HG03045 (cell line): ENCODE results near the gene STXBP2.

Experiments
- ATAC-seq: cut with Tn5 transposase; IDR thresholded peaks from one replicate; pipeline ENCODE4 v1.9.1; 2021; ENCODE audit warnings: mild to moderate bottlenecking, moderate library complexity; ENCODE audit not compliant: unreplicated experiment

STXBP2 gene

DNA sequence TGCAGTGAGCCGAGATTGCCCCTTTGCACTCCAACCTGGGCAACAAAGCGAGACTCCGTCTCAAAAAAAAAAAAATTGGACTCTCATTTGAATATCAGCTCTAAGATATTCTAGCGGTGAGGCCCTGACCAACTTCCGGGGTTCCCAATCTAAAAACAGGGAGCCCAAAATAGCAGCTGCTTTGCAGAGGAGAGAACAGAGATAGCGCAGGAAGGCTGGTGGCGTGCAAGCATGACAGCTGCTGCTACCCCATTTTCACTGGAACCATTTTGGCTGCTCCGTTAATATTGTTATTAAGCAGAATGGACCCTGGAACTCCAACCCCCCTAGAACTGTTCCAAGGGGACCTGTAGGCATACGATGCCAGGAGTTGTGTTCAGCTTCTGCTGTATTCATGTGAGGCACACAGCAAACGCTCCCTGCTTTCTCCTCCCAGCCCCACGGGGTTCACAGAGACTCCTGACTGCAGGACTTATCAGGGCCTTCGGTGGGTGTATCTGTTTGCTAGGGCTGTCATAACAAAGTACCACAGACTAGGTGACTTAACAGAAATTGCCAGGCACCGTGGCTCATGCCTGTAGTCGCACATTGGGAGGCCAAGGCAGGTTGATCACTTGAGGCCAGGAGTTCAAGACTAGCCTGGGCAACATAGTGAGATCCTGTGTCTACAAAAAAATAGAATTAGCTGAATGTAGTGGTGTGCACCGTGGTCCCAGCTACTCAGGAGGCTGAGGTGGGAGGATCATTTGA, 11.5 kb downstream of the STXBP2 start:
- no peak for ATAC-seq

DNA sequence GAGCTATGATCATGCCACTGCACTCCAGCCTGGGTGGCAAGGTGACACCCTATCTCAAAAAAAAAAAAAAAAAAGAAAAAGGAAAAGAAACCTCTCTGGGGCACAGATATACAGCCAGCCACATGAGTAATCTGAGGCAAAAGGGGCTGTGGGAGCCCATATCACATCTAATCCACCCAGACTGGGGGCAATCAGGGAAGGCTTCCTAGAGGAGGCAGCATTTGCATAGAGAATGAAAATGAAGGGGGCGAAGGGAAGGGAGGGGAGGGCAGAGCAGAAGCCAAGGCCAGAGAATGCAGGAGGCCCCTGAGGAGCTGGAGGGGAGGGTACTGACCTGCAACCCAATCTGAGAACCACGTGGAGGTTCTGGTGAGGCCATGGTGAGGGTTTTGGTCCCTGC, 13.2 kb downstream of the STXBP2 start:
- no peak for ATAC-seq

GRCh38 chr19:7652061-7652641, 15.2 kb downstream of the STXBP2 start:
- no peak for ATAC-seq

GRCh38 chr19:7654401-7654800, 17.5 kb downstream of the STXBP2 start:
- no peak for ATAC-seq

- no peak for ATAC-seq
Measured at GRCh38 chr19:7655581-7655980, 18.7 kb downstream of the STXBP2 start.

GRCh38 chr19:7657131-7657751, 20.3 kb downstream of the STXBP2 start:
- ATAC-seq = no peak

GRCh38 chr19:7658219-7658686, 21.3 kb downstream of the STXBP2 start:
- no peak for ATAC-seq

- no peak for ATAC-seq
Measured at GRCh38 chr19:7661744-7662538, 25.0 kb downstream of the STXBP2 start.

DNA sequence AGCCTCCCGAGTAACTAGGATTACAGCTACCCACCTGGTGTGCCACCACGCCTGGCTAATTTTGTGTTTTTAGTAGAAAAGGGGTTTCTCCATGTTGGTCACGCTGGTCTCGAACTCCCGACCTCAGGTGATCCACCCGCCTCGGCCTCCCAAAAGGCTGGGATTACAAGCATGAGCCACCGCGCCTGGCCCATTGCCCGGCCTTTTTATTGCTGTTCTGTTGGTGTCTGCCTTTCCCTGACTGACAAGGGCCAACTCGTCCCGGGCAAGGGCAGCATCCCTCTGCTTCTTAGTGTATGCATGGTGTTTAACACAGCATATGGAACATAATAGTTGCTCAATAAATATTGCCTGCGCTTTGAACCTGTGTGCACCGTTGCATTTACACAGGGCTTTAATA, 25.7 kb downstream of the STXBP2 start:
- ATAC-seq = no peak

DNA sequence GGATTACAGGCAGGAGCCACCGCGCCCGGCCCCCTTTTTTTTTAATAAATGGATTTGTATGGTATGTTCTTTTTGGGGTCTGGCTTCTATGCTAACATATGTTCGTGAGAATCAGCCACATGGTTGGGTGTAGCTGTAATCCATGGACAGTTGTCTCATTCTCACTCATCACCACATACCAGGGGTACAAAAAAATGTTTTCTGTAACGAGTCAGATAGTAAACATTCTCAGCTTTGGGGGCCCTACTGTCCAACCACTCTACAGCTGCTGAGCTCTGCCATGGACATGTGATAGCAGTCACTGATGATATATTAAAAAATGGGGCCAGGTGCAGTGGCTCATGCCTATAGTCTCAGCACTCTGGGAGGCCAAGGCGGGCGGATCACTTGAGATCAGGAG, 26.8 kb downstream of the STXBP2 start:
- no peak for ATAC-seq

DNA sequence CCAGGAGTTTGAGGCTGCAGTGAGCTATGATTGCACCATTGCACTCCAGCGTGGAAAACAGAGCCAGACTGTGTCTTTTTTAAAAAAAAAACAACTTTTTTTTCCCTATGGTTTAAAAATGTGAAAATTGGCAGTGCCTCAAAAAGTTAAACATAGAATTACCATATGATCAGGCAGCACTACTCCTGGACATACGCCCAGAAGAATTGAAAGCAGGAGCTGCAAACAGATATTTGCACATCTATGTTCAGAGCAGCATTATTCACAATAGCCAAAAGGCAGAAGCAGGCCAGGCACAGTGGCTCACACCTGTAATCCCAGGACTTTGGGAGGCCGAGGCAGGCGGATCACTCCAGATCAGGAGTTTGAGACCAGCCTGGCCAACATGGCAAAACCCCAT, 28.2 kb downstream of the STXBP2 start:
- ATAC-seq = no peak

GRCh38 chr19:7668842-7669241, 31.9 kb downstream of the STXBP2 start, which contains the start of gene RETN:
RETN (plus strand) TSS chr19:7669049; CDS start chr19:7669327, 278 bp downstream.
- no peak for ATAC-seq

DNA sequence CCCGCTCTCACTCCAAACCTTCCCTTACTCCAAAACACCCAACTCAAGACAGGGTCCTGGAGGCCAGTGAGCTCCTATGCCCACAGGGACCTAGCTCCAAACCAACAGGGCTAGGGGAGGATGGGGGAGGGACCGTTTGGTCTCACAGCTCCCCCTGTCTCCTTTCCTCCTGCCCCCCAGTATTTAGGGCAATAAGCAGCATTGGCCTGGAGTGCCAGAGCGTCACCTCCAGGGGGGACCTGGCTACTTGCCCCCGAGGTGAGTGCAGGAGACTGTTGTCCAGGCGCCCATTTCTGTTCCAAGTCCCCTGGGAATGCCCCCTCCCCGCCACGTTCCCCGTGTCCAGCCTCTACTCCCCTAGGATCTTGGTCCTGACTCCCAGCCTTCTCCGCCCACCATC, 32.7 kb downstream of the STXBP2 start:
- ATAC-seq = no peak

DNA sequence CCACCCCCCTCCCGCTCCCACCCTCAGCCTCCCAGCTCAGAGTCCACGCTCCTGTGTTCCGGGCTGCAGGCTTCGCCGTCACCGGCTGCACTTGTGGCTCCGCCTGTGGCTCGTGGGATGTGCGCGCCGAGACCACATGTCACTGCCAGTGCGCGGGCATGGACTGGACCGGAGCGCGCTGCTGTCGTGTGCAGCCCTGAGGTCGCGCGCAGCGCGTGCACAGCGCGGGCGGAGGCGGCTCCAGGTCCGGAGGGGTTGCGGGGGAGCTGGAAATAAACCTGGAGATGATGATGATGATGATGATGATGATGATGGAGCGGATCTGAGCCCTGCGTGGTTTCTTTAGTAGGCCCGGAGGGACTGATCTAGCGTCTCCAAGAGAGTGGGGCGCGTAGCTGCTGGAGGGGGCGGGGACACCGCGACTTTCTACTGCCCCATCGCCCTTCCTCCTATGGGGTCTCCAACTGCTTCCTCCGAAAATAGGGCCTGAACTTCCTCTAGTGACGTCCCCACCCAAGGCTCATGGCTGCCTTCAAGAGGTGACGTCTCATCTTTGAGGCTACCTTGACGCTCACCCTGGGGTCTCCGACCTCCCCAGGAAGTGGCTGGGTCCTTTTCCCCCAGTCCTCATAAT, 33.4 kb downstream of the STXBP2 start:
- no peak for ATAC-seq

DNA sequence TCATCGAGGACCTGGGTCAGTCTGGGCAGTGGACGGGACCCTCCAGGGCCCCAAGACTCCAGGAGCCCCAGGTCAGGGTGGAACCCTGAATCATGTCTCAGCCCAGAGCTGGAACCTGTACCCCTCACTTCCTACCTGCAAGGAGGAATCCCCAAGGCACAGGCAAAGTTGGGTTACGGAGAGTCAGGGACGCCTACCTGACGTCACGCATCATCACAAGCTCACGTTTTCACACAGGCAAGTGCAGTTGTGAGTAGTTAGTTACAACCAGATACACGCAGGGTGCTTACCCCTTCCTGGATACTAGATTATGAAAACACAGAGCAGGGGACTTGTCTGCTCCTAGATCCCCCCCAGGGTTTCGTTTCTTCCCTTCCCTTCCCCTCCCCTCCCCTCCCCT, 33.9 kb downstream of the STXBP2 start:
- no peak for ATAC-seq

DNA sequence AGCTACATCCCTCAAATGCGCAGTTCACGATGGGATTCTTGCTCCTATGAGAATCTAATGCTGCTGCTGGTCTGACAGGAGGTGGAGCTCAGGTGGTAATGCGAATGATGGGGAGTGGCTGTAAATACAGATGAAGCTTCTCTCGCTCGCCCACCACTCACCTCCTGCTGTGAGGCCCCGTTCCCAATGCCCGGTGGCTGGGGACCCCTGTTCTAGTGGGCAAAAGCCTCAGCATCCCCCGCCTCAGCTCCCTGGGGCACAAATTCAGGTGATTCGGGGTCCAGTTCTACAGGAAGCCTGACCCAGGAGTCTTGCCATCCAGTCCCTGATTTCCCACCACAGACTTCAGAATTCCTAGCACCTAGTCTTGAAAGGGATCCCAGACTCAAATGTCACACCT, 35.6 kb downstream of the STXBP2 start:
- ATAC-seq = no peak

- no peak for ATAC-seq
Measured at GRCh38 chr19:7674010-7675005, 37.4 kb downstream of the STXBP2 start.

GRCh38 chr19:7676376-7676775, 39.5 kb downstream of the STXBP2 start:
- no peak for ATAC-seq

DNA sequence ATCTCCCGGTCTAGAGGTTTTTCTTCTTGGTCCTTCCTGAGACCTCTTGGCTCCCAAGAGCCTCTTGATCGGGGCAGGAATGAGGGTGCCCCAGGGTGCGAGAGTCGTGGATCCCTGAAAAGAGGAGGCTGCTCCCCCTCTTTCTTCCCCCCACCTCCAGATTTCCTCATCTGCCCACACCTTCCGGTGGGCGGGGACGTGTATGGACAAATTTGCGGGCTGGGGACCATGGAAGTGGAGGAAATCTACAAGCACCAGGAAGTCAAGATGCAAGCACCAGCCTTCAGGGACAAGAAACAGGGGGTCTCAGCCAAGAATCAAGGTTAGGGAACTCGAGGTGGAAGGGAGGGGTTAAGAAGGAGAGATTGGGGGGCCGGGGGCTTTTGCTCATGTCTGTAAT, 39.9 kb downstream of the STXBP2 start, which contains the start of gene MCEMP1:
TSS of gene MCEMP1 (plus strand) at position 237 of the 400 bp plus-strand sequence. CDS start at position 268, 31 bp downstream.
- no peak for ATAC-seq
